HUDEP-2 (cell line): ENCODE data around the gene PRKN.
A peak's percentile ranks its signal among the peaks of the same experiment; 100 is the strongest.

ENCODE experiments used
- DNase-seq, 76 experiments: peaks; one replicate each; lab custom pipeline; 2025; ENCODE audit not compliant: unreplicated experiment in 76 of 76; lab: John Stamatoyannopoulos, UW

PRKN gene

DNA sequence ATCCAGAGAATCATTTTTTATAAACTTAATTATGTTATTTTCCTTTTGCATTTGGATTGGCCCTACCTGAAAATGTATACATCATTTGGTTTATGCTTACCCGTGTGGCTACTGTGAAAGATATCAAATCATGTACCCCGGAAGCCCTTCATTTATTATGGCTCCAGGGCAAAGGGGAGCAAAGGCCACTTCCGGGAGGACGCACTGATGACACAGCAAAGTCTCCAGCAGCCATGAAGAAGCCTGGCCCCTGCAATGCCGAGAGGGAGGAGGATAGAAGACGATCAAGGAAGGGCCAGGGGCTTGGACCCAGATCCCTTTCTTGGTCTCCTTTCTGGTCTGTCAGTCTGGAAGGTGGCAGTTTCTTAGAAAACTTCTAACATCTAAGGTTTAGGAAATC, 1073.4 kb downstream of the PRKN start:
- no peak for DNase-seq

DNA sequence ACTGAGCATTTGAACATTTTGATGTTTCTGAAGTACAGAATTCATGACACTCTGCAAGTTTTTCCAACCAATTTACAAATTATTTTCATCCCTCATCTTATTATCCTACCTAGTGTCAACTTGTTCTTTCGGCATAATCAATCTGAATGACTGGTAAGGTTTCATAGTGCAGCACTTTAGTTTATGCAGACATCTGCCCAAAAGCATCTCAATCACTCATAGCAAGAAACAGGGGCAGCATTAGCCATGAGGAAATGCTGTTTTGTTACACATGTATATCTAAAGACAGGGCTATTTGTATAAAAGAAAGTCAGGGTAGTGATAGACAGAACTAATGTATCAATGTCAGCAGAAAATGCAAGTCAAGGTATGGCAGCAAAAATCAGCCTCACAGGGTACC, 1075.6 kb downstream of the PRKN start:
- no peak for DNase-seq

DNA sequence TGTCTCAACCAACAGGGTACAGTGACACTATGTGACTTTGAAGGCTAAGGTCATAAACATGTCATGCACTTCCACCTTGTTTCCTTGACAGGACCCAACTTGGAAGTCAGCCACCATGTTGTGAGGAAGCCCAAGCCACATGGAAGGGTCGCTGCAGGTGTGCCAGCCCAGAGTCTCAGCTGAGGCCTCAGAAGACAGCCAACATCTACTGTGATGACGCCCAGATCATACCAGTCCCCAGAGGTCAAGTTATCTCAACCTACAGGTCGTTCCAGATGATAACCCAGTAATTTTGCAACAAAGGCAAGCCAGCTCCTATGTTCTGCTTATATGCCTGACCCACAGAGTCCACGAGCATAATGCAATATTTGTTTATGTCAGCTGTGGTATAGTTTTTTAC, 1077.7 kb downstream of the PRKN start:
- DNase-seq, result no peak

DNA sequence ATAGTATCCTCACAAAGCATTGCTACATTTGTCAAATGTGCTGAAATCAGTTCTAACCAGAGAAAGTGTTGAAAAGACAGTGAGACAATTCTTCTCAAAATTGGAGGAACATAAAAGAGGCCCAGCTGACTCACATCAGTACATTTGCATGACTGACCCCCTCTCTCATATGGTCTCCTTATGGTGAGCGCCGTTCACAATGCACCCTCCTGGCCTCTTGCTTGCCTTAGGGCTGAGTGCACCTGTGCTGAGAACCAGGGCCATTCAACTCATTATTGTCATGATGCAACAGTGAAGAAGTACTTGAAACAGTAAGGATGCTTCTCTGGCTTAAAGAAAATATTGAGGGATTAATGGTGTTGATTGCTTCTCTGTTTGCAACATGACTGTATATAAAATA, 1078.5 kb downstream of the PRKN start:
- DNase-seq, result no peak

DNA sequence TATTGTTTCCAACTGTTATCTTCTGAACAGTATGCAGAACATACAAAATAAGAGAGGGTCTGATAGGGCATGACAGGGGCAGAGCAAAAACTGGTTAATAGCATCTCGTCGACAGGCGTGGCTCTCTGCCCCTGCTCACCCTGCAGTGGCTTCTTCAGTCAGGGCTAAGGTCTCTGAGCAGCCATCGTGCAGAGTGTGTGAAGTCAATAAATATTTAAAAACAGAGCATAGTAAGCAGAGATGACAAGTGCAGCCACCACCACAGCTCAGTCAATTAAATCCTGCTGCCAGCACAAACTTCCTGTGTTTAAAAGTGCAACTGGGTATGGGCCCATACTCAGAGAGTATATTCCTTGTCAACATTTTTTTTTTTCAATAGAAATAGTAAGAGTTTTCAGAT, 1080.3 kb downstream of the PRKN start:
- DNase-seq, result no peak

DNA sequence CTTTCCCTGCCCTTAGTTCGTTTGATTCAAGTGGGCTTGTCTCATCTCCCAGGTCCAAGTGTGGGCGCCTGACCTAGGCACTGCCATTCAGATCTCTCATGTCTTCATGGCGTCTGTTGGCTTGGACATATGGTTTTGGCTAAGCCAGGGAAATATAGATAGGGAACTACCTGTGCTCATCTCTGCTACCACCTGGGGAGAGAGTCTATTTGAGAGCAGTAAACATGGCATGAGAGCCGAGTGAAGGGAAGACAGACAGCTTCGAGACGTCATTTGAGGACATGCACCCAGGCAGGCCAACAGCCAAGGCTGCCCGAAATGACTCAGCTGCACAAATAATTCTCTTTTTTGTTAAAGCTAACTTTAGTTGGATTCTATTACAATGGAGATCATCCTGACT, 1083.0 kb downstream of the PRKN start:
- DNase-seq, result no peak

DNA sequence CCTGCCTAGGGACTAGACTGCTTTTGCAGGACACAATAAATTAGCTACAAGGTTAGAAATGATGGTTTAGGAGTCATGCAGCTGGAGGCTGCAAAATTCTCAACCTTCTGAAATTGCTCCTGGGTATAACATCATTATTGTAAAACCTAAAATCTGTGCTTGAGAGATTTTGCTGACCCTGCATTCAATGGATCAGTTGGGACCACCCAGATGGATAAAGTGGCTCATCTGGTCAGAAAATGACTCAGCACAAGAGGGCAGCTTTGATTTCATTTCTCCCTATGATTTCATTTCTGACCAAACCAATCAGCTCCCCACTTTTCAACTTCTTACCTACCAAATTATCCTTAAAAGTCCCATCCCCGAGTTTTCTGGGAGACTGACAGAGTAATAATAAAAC, 1086.4 kb downstream of the PRKN start:
- DNase-seq, result no peak

DNA sequence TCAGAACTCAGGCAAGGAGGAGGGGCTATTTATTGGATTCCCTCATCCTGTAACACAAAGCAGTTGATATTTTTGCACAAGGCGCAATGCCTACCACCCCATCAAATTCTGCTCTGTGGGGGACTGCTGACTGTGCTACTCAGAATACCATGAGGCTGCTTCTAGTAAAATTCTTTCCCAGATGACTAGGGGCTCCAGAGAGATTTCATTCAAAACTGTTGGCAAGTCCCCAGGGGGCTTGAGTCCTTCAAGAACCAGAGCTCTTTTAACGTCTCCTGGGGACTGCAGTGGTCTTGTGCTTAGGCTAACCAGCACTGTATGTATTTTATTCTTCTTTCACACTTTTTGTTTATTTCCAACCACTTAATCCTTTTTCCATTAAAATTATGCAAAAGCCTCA, 1087.8 kb downstream of the PRKN start:
- DNase-seq, result no peak

DNA sequence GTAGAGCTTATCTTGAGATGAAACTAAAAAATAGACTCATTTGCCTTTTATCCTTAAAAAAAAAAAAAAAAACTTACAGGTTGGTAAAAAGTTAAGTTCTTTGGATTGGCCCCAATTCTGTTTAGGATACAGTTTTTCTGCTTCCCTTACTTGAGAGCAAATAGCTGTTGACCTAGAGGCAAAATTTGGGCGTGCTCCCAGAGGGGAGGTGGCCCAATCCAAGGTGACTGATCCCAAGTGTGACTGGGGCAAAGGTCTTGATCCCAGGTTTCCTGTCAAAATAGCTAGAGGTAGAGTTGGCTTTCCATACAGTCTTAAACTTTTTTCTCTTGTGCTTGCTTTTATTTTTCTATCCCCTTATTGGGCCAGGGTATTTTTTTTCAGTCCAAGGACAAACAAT, 1089.9 kb downstream of the PRKN start:
- DNase-seq, result no peak

DNA sequence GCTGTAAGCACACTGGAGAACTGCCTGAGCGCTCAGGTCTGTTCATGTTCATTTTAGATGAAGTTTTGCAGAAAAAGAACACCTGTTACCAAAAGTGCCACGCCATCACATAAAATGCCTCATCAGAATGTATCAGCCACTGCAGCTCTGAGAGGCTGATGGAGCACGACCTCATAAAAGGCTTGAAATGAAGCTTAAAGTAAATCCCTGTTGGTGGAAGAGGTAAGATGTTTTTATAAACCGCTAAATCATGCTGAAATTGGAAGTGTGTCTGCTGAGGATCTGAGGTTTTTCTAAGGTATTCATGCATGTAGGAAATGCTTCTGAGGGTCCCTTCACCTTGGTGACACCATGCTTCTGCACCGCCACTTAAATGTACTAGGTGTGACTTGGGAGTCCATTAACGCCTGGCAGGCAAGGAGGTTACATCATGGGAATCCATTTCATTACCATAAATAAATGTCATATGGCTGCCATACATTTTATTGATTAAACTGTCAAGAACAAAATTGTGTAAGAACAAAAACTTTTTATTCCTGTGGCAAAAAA, 1090.6 kb downstream of the PRKN start:
- no peak for DNase-seq

DNA sequence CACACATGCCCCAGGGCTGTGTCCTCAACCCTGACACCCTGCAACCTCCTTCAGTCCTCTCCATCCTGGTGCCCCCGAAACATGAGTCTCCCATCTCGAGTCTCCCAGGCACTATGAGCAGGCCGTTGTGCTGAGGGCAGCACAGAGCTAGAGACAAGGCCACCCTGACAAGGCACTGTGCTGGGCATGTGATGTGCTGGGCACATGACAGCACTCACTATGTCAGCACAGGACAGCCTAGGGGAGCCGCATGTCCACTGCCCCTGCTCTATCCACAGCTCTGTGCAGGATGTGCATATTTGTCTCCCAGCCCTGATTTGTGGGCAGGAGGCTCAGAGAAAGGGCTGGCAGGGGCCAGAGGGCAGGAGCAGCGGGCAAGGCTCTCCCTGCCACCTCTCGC, 1091.6 kb downstream of the PRKN start:
- DNase-seq, result no peak

DNA sequence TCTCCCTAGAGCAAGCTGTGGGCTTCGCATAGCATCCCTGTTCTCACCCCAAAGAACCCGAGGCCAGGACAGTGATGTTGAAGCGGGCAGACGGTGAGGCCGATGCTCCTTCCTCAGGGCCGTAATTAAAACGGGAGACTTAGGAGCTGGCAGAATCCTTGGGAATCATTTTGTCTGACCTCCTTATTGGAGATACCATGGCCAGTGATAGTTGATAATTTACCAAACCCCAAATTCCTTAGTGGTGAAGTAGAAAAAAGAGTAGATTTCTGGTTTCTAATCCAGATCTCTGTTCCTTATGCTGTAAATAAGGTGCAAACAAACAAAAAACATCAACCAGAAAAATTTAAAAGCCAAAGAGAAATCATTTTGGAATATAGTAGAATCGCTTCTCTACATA, 1092.7 kb downstream of the PRKN start:
- DNase-seq, result no peak

DNA sequence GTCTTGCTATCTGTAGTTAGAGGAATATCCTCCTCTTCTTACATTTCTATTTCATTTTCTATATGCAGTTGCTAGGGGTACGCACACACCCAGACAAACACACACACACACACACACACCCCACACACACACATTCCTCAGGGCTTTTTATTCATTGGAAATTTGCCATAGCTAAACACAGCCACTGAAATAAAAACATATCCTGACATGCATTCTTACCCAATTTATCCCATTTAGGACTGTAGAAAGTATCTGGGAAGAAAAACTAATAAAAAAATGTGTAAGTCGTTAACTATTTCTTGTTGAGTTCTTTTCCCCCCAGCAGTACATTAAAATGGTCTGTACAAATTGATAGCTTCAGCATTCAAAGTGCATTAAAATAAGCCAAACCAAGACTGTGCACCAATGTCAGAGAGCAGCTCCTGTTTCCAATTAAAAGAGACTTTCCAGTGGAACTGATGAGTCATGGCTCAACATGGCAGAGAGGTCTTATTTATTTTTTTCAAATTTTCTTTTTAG, 1095.8 kb downstream of the PRKN start:
- DNase-seq, result no peak

DNA sequence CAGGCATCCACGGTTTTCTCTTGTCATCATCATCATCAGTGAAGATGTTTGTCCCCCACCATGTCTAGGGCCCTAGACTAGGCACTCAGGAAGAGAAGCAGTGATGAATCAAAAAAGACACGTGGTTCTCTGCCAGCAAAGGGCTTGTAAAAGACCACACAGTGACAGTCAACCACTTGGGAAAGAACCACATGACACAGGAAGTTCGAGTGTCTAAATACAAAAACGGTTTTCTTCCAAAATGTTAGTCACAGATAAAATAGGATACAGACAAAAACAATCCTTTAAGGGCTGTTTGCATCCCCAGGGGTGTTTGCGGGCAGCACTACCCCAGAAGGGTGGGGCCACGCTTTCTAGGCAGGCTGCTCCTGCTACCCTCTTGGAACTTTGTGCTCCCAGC, 1096.9 kb downstream of the PRKN start:
- DNase-seq, result no peak

DNA sequence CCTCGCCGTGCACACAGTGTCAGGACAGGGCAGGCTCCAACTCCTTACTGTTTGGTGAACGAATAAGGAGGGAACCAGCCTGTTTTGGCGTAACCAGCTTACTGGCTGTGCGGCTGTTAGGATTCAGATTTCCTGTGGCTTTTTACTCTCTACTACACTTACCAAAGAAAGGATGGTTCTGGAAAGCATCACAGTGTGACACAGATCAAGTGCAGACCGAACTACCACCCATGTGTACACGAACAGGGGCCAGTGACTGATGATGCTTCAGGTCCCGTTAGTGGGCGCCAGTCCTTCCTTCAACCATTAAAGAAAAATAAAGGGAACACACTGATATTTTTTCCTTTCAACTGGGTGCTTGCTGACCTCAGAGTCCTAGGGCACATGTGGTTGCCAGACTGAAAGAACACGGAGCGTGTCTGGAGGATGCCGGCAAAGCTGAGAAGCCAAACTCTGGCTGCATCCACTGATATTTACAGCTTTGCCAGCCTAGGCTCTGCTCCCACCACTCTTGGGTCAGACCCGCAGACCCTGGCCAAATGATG, 1101.4 kb downstream of the PRKN start:
- DNase-seq, result no peak

DNA sequence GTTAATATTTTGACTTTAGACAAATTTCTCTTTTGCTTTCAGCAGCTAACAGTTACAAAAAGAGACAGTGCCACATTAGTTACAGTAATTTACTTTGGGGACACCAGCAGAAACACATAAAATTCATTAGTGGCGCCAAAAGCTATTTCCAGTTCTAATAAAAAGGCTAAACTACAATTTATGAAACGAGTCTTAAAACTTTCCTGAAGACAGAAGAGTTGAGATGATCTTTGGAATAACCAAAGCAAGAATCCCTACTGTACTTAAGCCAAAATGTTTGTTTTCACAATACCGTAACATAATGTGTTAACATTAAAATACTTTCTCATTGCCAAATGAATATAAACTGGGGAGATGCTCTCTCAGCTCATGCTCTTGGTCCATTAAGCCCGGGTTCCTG, 1103.5 kb downstream of the PRKN start:
- no peak for DNase-seq

DNA sequence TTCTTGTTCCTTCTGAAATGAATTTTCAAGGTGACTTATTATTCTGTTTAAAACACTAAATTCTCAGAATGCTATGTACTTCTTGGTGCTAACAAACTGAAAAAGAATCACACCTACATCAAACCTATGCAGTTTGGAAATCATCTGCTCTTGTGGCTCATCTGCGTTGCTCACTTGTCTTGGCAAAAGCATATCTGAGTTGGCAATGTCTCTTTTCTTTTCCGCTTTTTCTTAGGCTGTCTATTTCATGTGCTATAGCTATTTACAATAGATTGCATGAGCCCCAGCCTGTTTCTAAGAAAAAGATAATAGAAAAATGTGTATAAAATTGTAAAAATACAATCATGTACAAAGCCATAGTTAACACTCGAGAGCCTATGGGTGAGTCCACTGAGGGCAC, 1104.8 kb downstream of the PRKN start:
- DNase-seq, result no peak

DNA sequence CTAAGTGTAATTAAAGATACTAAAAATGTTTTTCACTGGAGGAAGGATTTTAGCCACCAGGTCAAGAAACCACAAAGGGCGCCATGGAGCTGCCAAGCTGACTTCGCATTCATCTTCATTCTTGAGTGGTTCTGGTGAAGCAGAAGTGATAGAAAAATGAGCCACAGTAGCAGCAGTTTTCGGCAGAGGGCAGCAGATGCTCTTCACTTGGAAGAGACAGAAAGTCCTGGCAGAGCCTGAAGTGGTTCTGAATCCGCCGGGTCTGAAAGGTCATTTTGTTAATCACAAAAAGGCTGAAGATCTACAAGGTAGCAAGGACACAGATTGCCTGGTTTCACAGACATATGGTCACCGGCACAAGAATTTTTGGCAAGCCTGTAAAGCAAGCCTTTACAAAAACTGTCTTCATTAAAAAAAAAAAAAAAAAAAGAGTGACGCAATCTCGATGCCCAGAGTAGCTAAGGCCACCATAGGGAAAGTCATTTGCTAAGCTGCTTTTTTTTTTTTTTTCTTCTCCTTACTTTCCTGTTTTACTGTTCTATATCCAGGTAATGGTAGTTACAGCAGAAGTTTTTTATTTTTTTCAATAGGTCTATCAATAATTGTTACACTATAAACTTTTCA, 1108.6 kb downstream of the PRKN start:
- peak in 5 of 76 experiments; percentile 16 to 33 (median 22) for DNase-seq

DNA sequence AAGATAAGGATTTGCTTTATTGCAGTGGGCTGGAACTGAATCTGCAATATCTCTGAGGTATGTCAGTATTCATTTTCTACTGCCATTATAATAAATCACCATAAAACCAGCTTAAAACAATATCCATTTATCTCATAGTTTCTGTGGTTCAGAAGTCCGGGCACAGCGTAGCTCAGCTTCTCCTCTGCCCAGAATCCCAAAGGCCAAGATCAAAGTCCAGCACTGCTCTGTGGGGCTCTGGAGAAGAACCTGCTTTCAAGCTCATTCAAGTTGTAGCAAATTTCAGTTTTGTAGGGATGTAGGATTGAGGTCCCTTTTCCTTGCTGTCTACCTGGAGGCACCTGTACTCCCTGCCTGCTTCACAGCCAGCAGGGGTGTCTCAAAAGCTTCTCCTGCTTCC, 1113.9 kb downstream of the PRKN start:
- no peak for DNase-seq

DNA sequence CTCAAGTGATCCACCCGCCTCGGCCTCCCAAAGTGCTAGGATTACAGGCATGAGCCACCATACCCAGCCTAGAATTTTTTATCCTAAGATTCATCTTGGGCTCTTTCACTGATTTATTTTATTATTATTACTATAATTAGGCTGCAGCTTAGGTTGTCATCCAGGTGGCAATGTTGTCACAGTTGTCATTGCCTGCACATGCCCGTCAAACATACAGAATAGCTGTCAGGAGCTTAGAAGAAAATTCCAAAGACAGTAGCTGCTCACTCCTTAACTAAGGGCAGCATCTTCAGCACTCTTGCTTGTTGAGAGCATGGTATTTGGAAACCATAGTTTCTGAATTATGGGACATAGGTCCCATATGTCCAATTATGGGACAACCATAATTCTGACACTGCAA, 1118.8 kb downstream of the PRKN start:
- DNase-seq, result no peak

DNA sequence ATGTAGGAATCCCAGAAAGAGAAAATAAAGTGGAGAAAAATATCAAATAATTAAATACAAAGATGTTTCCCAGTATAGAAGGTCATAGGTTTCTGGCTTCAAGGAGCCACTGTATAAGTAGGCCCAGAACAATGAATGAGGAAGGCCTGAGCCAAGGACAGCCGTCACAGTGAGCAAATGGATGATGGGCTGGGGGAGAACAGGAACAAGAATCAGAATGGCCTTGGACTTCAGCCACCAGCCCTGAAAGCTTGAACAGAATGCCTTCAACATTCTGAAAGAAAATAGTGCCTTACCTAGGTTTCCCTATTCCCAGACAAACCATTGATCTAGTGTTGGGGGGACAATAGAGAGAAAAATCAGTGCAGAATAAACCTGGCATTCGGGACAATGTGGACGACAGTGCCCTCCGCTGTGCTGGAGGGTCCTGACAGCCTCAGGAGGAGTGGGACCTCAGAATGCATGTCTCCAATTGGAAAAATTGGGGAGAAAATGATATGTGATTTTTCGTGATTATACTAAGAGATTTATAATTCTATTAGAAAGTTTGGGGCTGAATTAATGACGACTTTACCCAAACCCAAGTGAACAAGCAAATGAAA, 1119.8 kb downstream of the PRKN start:
- DNase-seq, result no peak

DNA sequence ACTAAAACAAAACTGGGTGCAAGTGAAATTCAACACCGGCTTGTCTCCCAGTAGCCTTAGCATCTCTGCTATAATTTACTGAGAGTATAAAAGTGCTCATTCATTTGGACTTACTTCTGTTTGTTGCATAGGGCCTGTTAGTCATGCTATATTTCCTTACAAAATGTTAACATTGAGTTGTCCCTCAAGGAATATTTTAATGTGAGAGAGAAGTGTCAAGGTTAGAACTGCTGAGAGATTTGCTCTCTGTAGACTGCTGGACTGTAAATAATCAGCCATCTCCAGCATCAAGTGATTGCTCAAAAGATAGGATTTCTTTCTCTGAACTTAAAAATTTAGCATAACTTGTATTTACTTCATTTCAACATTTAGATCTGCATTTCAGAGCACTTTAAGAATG, 1125.2 kb downstream of the PRKN start:
- DNase-seq, result no peak
